ENCODE data around the gene KDM4C. TPM values are rescaled to one million over a fixed set of nuclear protein-coding genes. Genes with fewer than 3 reads are reported as not detected.
"Not testable (repeated sequence)": the region's sequence is repeated elsewhere in the genome, so short reads cannot be mapped to it uniquely, and the experiment has no call there.

KDM4C gene
- total RNA-seq, 1 donor from 2014 or later = 16.5 TPM

DNA sequence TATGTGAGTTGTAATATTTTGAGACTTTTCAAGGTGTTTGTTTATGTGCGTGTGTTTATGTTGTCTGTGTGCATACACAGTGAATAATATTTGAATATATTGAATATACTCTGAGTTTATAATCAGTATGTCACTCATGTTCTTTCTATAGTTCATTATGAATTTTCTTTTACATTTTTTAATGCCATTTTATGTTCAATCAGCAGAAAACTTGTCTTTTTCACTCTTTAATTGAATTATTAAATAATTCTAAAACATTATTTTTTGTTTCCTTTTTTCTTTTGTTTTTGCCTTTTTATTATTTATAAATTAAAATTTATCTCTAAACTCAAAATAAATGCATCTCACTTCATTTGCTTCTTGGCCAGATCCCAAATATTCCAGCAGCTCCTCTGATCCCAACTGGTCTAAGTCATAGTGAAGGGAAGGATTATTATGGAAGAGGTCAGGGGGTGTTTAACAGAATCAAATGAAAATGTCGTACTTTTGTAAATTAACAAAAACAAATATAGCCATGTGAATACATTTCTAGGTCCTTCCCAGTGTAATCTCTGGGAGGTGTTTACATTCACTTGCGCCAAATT lies 188.9 kb downstream of the KDM4C start:
- no peak for DNase-seq (ENCODE audit: low read depth)
- TF ChIP-seq CTCF (conservative IDR thresholded peaks at IDR 0.05; ENCODE audit: low read depth, low read length) = no peak
- no peak overlapping the region for H3K4me3 ChIP-seq (ENCODE audit: low read depth, low read length)

DNA sequence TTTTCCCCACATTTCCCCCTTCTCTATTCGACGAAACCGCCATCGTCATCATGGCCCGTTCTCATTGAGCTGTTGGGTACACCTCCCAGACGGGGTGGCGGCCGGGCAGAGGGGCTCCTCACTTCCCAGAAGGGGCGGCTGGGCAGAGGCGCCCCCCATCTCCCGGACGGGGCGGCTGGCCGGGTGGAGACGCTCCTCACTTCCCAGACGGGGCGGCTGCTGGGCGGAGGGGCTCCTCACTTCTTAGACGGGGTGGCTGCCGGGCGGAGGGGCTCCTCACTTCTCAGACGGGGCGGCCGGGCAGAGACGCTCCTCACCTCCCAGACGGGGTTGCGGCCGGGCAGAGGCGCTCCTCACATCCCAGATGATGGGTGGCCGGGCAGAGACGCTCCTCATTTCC lies 191.1 kb downstream of the KDM4C start:
- H3K4me3 ChIP-seq (ENCODE audit: low read depth, low read length); DNase-seq (ENCODE audit: low read depth): not testable (repeated sequence)

- no peak for DNase-seq (ENCODE audit: low read depth)
- no peak overlapping the region for H3K4me3 ChIP-seq (ENCODE audit: low read depth, low read length)
- no peak for TF ChIP-seq CTCF (conservative IDR thresholded peaks at IDR 0.05; ENCODE audit: low read depth, low read length)
Measured at GRCh38 chr9:6955251-6955921, 197.6 kb downstream of the KDM4C start.

- no peak for TF ChIP-seq CTCF (conservative IDR thresholded peaks at IDR 0.05; ENCODE audit: low read depth, low read length)
- no peak overlapping the region for H3K4me3 ChIP-seq (ENCODE audit: low read depth, low read length)
- DNase-seq (ENCODE audit: low read depth) = no peak
Measured at GRCh38 chr9:6956879-6957278, 199.1 kb downstream of the KDM4C start.

- TF ChIP-seq CTCF (conservative IDR thresholded peaks at IDR 0.05; ENCODE audit: low read depth, low read length) = no peak
- H3K4me3 ChIP-seq (ENCODE audit: low read depth, low read length) = no peak overlapping the region
- no peak for DNase-seq (ENCODE audit: low read depth)
Measured at GRCh38 chr9:6959270-6960000, 201.7 kb downstream of the KDM4C start.

DNA sequence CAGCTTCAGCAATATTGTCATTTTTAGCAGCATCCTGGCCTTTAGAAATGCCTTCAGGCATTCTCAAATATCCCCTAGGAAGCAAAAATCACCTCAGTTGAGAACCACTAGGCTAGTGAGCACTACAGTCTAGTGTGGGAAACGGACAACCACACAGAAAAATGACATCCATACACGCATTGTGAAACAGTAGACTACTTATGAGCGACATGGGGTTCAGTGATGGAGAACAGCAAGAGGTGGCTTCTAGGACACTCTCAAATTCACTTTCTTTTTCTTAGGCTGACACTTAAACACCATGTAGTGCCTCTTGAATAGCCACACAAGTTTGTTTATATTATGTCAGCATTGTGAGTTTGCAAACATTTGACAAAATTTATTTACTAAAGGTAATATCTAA lies 203.0 kb downstream of the KDM4C start:
- TF ChIP-seq CTCF (conservative IDR thresholded peaks at IDR 0.05; ENCODE audit: low read depth, low read length) = no peak
- DNase-seq (ENCODE audit: low read depth) = no peak

DNA sequence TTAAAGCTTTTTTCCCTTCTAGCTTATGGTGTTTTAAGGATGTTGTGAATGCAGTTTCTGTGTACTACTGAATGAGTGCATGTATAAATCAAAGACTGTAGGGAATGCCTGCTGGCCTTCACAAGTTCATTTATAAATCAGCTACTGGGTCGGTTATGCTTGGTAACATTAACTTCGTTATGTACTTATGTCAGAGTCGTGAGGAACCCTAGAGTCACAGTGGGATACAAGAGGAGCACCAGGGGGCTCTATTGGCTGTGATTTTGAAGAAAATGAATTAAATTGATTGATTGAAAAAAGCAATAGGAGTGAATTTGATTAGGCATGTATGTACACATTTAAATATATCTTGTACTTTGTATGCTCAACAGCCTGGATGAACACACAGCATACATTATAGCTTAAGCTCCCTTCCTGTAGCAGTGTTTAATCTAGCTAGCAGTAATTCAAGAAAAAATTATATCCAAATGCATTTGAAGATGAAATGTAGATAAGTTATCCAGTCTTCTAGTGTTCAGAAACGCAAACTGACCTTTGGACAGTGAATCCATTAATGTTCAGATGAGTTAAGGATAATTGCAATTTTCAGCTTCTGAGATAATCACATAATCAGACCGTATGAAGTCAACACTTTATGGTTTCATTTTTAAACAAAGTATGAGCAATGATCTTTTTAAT lies 204.2 kb downstream of the KDM4C start:
- DNase-seq (ENCODE audit: low read depth) = no peak
- no peak for TF ChIP-seq CTCF (conservative IDR thresholded peaks at IDR 0.05; ENCODE audit: low read depth, low read length)
- H3K4me3 ChIP-seq (ENCODE audit: low read depth, low read length) = no peak overlapping the region

More for the DNA sequence above, 203.0 kb downstream of the KDM4C start:
- H3K4me3 ChIP-seq (ENCODE audit: low read depth, low read length) = no peak overlapping the region
